Activated gamma-delta T cell treated with anti-CD3 and anti-CD28 coated beads, Interleukin-2, amount 50 U/mL, for 16 hours (primary cell): ENCODE results near the gene ALAS2.
A peak's percentile ranks its signal among the peaks of the same experiment; 100 is the strongest.
"Not testable (repeated sequence)": the region's sequence is repeated elsewhere in the genome, so short reads cannot be mapped to it uniquely, and the experiment has no call there.

Experiments used
- DNase-seq: peaks from one replicate; pipeline ENCODE4 v3.0.0-alpha.2; 2020; ENCODE audit warnings: low read depth

The ALAS2 gene

DNA sequence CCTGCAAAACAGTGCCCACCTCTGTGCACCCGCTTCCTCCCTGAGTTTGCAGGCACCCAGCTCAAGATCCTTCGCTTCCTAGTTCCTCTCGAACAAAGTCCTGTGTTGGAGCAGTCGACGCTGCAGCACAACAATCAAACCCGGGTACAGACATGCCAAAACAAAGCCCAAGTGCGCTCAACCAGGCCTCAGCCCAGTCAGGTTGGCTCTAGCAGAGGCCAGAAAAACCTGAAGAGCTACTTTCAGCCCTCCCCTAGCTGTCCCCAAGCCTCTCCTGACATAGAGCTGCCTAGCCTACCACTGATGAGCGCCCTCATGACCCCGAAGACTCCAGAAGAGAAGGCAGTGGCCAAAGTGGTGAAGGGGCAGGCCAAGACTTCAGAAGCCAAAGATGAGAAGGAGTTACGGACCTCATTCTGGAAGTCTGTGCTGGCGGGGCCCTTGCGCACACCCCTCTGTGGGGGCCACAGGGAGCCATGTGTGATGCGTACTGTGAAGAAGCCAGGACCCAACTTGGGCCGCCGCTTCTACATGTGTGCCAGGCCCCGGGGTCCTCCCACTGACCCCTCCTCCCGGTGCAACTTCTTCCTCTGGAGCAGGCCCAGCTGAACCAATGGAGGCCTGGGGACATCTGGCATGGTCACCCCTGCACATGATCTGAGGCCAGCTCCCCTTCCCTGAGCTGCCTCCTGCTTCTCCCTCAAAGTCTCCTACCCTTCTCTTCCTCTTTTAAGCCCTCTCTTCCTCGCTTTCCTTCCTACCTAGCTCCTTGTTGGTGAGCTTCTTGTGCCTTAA, 23.8 kb downstream of the ALAS2 start:
- no peak for DNase-seq

DNA sequence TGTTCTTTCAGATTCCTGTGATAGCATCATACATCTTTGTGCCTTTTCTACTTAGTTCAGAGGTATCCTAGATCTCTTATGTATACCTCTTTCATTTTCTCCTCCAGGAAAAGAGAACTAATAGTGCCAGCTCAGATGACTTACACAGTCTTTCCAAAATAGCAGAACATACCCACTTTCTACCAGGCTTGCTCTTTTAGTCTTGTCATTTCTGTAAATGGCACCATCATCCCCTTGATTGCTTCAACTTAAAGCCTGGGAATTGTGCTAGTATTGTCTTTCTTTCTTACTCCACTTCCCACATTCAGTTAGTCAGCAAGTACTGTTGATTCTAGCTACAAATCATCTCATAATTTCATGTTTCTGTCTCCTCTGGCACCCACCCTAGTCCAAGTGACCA, 25.5 kb downstream of the ALAS2 start:
- no peak for DNase-seq

DNA sequence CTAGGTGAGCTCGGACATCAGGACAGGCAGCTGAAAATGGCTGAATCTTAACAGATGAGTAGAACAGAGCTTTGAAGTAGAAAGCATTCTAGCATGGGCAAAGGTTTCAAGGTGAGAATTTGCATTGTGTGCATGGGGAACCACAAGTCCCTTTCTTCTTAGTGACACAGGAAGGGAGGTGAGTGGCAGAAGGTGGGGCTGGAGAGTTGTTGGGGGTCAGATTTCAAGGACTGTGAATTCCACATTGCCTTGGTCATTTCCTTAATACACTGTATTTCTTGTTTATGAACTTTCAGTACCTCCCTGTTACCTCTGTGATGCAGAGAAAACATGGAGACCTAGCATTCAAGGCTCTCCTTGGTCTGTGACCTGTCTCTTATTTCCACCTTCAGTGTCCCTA, 26.5 kb downstream of the ALAS2 start:
- no peak for DNase-seq

DNA sequence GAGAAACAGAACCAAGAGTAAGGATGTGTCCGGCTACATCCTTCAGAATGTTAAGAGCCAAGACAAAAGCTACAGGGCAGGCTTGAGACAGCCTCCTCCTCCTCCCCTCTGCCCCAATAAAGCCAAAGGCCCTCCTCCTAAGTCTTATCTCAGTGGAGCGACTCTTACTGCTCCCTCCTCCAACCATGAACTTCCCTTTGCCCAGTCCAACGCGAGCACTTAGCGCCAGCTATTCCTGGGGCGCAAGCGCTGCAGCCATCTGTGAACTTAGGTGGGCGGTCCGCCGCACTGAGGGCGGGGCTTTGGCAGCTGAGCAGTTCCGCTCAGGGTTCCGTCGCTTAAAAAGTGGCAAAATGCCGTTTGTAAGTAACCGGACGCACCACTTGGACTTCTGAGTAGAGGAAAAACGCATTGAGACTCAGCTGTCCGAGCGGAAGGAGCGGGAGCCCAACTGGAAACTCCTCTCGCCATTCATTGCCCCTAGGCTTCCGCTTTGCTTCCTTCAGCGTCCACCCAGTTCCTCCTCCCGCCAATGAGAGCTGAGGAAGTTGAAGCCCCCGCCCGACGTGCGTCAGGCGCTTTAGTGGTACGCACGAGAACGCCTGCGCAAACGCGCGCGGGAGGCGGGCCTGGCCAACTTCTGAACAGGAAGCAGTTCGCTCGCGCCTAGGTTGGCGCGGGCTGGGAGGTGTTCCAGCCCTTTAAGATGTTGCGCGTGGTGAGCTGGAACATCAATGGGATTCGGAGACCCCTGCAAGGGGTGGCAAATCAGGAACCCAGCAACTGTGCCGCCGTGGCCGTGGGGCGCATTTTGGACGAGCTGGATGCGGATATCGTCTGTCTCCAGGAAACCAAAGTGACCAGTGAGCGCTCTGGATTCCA, 30.8 kb downstream of the ALAS2 start, which contains the start of gene APEX2:
APEX2 (plus strand) TSS at position 647 of the 882 bp plus-strand sequence; CDS start at position 707, 60 bp downstream.
- peak; percentile 78 for DNase-seq

DNA sequence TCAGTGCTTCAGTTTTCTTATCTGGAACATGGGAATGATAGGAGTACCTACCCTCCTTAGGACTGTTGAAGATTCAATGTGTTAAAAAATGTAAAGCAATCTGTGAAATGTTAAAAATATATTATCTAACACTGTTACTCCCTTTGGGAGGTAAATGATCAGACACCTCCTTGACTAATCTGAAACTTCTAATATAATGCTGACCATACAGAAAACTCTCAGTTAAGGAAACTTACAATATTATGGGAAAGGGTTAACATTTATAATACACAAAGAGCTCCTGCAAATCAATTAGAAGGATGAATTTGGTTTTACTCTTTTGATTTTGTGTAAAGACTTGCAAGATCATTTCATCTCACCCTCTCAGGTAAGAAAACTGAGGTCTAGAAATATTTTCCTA, 35.2 kb downstream of the ALAS2 start:
- DNase-seq = no peak

DNA sequence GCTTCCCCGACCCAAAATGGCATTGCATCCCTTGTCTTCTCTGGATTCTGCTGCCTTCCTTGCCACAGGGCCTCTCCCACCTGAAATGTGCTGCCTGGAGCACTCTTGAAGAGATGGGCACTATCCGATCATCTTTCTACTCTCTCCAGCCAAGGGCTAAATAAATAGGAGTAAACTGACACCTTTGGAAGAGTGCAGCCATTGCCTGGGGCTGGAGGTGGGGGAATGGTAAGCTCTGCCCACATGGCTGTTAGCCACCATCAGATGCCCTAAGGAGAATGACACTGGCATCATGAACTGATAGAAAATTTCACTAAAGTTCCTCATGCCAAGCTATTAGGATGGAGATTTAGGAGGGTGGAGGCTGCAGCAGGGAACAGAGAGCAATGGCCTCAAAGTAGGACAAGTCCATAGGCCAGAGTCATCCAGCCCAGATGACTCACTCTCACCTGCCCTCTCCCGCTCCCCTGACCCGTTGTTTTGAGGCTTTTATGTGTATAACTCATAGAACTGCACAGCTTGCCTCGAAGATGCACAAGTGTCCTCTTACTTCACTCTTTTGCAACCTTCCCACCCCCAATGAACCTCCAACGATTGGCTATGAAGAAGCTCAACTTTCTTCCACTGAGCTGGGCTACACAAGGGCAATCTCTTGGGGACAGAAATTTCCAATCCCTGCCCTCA, 36.0 kb downstream of the ALAS2 start:
- no peak for DNase-seq

DNA sequence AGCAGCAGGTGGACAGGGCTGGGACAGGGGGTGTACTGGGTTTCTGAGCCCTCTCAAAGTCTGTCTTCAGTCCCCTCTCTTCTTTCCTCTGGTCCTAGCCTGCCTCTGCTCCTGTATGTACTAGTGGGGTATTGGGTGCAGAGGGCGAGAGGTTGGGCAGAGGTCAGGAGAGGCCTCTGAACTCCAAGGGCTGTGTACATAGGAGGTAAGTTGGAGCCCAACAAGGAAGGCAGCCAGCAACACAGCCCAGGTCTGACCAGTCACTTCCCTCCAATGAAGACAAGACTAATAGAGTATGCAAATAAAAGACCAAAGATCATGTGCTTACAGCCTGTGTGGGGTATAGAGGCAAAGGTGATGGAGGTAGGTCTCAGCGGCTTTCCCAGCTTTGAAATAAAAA, 36.7 kb downstream of the ALAS2 start, which contains the start of gene PFKFB1:
PFKFB1 (minus strand) TSS at position 90 of the 400 bp plus-strand sequence. CDS start 181 bp downstream, outside the sequence.
- no peak for DNase-seq

DNA sequence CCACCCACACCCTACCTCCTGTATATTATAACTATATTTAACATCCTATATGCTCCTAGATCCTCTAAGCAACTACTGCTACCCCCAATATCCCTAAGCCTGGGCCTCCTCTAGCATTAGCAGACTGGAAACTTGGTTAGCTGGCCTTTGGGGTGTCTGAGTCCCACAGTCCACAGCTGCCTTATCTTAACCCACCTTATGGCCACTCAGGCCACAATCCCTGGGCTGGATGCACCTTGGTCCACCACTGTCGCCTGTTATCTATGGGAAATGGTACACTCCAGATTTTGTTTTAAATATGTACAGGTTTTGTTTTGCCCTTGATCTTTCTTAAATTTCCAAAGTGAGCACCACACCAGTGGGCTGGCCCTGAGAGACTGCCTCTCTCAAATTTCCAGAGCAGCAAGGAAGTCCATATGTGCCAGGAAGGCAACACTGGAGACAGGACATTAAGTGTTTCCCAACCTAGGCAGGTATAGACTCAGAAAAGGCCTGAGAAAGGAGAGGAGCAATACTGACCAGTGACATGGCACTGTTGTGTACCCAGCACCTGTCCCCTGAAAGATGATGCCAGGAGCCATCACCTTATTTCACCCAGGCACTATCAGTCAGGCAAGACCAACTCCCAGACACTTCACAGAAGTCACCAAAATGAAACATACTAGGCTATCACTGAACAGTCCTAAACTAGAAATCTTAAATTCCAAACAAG, 37.7 kb downstream of the ALAS2 start:
- DNase-seq = no peak

DNA sequence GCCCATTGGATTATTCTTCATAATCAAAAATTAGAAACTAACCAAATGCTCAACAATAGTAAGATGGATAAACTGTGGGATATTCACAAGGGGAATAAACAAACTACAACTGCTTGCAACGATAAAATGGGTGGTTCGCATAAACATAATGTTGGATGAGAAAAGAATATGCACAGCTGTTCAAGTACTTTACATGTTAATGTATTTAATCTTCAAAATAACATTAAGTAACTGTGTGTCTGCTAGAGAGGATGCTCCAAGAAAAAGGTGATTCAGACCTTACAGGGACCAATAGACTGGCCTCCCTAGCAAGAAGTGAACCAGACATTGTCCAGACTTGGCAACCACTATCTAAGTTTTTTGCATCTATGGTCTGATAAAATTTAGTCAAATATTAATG, 39.1 kb downstream of the ALAS2 start:
- DNase-seq = no peak

DNA sequence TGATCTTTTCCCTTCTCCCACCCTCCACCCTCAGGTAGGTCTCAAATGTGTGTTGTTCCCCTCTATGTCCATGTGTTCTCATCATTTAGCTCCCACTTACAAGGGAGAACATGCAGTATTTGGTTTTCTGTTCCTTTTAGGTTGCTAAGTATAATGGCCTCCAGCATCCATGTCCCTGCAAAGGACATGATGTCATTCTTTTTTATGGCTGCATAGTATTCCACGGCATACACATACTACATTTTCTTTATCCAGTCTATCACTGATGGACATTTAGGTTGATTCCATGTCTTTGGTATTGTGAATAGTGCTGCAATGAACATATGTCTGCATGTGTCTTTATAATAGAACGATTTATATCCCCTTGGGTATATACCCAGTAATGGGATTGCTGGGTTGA, 47.5 kb downstream of the ALAS2 start:
- not testable (repeated sequence) for DNase-seq

DNA sequence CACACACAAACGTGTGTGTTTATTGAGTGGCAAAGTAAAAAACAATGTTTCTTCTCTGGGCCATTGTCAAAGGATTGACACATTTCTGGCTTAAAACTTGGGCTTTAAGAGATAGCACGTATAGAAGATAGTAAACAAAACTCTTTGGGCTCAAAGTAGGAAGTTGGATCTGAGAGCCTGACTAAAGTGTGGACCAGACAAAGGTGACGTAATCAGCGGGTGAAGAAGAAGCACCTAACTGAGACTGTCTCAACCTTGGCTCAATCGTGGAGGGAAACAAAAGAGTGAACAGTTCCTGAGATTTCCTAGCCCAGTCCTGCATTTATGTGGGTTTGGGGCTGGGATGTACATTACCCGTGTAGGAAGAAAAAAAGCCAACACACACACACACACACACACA, 50.4 kb downstream of the ALAS2 start:
- DNase-seq = no peak

DNA sequence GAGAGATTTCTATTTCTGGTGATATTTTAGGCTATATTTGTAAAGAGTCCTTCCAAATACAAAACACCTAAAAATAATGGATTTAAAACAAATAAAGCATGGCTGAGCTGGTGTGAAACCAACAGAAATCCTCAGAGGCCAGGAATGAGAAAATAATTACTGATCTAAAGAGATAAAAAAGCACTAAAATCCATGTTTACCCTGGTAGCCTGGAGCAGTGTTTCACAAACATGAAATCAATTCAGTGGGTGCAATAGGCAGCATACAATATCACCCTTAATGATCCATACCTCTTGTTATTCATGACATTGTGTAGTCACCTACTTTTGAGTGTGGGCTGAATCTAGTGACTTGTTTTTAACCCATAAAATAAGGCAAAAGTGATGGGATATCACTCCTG, 51.3 kb downstream of the ALAS2 start:
- DNase-seq = no peak

DNA sequence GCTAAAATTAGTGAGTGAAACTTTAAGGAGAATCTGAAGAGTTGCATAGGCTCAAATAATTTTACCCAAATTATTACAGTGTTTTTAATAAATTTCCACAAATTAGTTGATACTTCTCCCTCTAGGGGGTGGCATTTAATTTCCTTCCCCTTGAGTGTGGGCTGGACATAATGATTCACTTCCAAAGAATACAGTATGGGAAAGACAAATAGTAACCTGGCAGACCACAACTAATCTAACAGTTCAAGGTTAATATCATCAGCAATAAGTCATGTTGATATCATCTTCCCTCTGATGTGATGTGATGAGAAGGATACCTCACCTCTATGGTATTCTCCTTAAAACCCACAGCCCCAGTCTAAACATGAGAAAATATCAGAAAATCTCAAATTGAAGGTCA, 52.3 kb downstream of the ALAS2 start:
- DNase-seq = no peak

DNA sequence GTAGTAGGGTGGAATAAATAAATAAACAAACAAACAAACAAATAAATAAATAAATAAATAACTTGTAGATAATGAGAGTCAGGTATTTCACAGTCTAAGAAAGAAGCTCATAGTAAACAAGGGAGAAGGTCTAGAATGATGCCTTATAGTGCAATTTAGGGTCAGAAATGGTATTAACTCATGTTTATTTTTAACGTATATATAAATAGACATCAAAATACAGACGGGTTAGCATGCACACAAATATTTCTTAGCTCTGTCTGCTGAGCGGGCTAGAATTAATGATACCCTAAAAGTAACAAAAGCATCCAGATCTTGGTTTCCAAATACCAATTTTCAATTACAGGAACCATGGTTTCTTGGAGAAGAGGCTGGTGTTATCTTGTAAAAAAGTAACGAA, 53.4 kb downstream of the ALAS2 start:
- DNase-seq = no peak

DNA sequence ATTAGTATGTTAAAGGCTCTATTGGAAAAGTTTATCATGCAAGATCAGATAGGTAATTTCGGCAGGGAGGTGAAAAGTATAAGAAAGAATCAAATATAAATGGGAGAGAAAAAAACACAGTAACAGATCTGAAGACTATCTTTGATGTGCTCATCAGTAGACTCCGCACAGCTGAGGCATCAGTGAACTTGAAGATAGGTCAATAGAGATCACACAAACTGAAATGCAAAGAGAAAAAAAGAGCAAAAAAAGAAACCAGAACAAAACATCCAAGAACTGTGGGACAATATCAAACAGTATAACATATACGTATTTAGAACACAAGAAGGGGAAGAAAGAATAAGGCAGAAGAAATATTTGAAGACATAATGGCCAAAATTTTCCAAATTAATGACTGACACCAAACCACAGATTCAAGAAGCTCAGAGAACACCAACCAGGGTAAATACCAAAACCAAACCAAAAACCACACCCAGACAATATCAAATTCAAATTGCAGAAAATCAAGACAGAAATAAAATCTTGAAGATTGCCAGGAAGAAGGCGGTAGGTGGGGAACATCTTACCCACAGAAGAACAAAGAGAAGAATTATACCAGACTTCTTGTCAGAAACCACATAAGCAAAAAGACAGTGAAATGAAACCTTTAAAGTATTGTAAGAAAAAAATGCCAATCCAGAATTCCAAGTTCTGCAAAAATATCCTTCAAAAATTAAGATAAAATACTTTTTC, 65.8 kb downstream of the ALAS2 start:
- DNase-seq = no peak

DNA sequence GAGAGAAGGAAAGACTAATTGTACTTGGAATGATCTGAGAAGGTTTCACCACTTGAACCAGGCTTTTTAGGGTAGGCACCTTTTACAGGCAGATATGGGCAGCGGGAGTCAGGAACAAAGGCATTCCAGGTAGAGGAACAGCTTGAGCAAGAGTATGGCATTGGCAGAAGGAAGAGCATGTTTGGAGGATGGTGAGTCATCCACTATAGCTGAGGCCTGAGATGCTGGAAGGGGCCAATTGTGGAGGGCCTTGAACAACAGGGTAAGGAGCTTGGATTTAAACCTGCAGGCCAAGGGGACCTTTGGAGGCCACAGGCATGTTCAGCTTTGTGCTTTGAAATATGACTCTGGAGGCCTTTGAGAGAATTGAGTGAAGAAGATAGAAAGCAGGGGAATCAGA, 69.0 kb downstream of the ALAS2 start:
- DNase-seq = no peak
